Activated CD4-positive, alpha-beta T cell treated with anti-CD3 and anti-CD28 coated beads, Interleukin-2, amount 10 ng/mL, durations not matched to agents 7 days and 5 days (primary cell): ENCODE data around the gene SLFN13. TPM values are rescaled to one million over a fixed set of nuclear protein-coding genes. Genes with fewer than 3 reads are reported as not detected.
"Not testable (repeated sequence)": the region's sequence is repeated elsewhere in the genome, so short reads cannot be mapped to it uniquely, and the experiment has no call there.

Source experiments
- CTCF ChIA-PET: fragments of 350-600 bp; sonication (Branson Sonifier 250); formaldehyde crosslinking; loops from one replicate; lab custom pipeline; 2021; ENCODE audit warnings: antibody characterized with exemption; lab: Charles Lee
- POLR2A ChIA-PET: fragments of 350-600 bp; sonication (Branson Sonifier 250); formaldehyde crosslinking; loops from one replicate; lab custom pipeline; 2021; ENCODE audit warnings: antibody characterized with exemption; lab: Charles Lee
- DNase-seq: peaks from one replicate; pipeline ENCODE4 v3.0.0-alpha.2; 2020
- H3K27ac Mint-ChIP-seq: one replicate; pipeline ENCODE4 v1.8.0; 2021; ENCODE audit warnings: mild to moderate bottlenecking, moderate library complexity, mixed read lengths
- H3K27me3 Mint-ChIP-seq: one replicate; pipeline ENCODE4 v1.8.0; 2021; ENCODE audit warnings: mixed read lengths
- H3K36me3 Mint-ChIP-seq: one replicate; pipeline ENCODE4 v1.8.0; 2021; ENCODE audit warnings: low read depth, mixed read lengths
- H3K4me1 Mint-ChIP-seq: one replicate; pipeline ENCODE4 v1.8.0; 2021; ENCODE audit warnings: mixed read lengths
- H3K4me3 Mint-ChIP-seq: one replicate; pipeline ENCODE4 v1.8.0; 2021; ENCODE audit warnings: mild to moderate bottlenecking, moderate library complexity, mixed read lengths
- H3K9me3 Mint-ChIP-seq: one replicate; pipeline ENCODE4 v1.8.0; 2021; ENCODE audit warnings: mixed read lengths
- total RNA-seq, 2 experiments: library from RNA; stranded (reverse); gene quantifications; one replicate each; pipeline ENCODE4 v1.2.3, GENCODE V29; 2021

SLFN13 gene
- total RNA-seq, 2 experiments from 2014 or later: 50.4 to 53.6 TPM

DNA sequence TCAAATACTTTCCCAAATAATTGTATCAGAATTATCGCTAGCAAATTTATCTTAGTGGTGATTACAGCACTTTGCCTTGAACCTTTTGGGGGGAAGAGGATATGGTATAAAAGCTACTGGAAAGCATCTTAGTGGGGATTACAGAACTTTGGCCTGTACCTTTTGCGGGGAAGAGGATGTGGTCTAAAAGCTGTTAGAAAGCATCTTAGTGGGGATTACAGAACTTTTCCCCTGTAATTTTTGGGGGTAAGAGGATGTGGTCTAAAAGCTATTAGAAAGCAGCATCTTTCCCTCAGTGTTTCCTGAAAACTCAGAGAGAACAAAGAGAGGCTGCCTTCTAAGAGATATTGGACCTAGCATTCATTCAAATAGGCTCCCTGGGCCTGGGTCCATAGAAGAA, 20.3 kb downstream of the SLFN13 start:
- Mint-ChIP-seq H3K36me3 (peaks cover 50% of the 10 kb centered on the region), H3K9me3 (peaks cover 4% of the 10 kb centered on the region), H3K4me3 (no peak overlapping the region), H3K27ac (no peak overlapping the region), H3K4me1 (peaks cover 53% of the 10 kb centered on the region), H3K27me3 (no peaks in the 10 kb centered on the region)
- no peak for DNase-seq
- ChIA-PET CTCF (interaction anchor here (0.9 kb wide), 1 partner anchor 46 kb away, joined by 3 read pairs; no protein-coding TSS in a partner anchor), POLR2A (no interaction called here)

DNA sequence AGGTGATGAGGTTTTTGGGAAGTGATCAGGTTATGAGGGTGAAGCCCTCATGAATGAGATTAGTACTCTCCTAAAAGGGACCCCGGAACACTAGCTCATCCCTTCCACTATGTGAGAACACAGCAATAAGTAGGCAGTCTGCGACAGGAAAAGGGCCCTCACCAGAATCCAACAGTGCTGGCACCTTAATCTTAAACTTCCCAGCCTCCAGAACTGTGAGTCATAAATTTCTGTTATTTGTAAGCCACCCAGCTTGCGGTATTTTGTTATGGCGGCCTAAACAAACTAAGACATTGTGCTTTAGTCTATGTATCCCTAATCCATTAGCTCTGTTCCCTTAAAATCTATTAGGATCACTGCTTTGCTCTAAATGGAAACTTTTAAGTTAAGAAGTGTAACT, 24.8 kb downstream of the SLFN13 start:
- no peak overlapping the region for H3K4me3 Mint-ChIP-seq
- no peaks in the 10 kb centered on the region for H3K27me3 Mint-ChIP-seq
- H3K27ac Mint-ChIP-seq: no peak overlapping the region
- ChIA-PET POLR2A (no interaction called here), CTCF (interaction anchor here (0.9 kb wide), 1 partner anchor 30 kb away, joined by 3 read pairs; no protein-coding TSS in a partner anchor)
- H3K36me3 Mint-ChIP-seq: peaks cover 43% of the 10 kb centered on the region
- no peak for DNase-seq
- peaks cover 4% of the 10 kb centered on the region for H3K9me3 Mint-ChIP-seq
- peaks cover 12% of the 10 kb centered on the region for H3K4me1 Mint-ChIP-seq

DNA sequence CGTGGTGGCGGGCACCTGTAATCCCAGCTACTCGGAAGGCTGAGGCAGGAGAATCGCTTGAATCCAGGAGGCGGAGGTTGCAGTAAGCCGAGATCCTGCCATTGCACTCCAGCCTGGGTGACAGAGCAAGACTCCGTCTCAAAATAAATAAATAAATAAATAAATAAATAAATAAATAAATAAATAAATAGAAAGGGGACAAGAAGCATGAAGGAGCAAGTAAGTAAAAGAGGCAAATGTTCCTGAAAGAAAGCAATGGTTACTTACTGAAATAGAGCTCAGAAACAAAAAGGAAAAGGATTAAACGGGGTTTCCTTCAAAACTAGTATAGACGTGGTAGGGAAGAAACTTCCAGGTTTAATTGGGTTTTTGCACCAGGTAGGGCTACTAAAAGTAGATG, 27.5 kb downstream of the SLFN13 start:
- POLR2A ChIA-PET, H3K9me3 Mint-ChIP-seq, H3K4me1 Mint-ChIP-seq, H3K27ac Mint-ChIP-seq, CTCF ChIA-PET, DNase-seq, H3K27me3 Mint-ChIP-seq, H3K4me3 Mint-ChIP-seq: not testable (repeated sequence)
- peaks cover 40% of the 10 kb centered on the region for H3K36me3 Mint-ChIP-seq

DNA sequence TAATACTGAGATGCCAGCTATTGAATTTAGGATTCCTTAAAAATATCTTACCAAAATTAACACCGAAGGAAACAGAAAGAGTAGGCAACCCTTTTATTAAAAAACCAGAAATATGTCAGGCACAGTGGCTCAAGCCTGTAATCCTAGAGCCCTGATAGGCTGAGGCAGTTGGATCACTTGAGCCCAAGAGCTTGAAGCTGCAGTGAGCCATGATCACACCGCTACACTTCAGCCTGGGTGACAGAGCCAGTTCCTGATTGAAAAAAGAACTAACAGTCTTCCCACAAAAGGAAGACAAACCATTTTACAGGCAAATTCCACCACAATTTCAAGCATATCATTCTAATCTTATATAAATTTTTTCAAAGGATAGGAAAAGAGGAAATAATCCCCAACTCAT, 31.9 kb downstream of the SLFN13 start:
- peaks cover 15% of the 10 kb centered on the region for H3K4me1 Mint-ChIP-seq
- H3K4me3 Mint-ChIP-seq: no peak overlapping the region
- no peaks in the 10 kb centered on the region for H3K27me3 Mint-ChIP-seq
- ChIA-PET POLR2A (no interaction called here), CTCF (no interaction called here)
- DNase-seq: no peak
- peaks cover 58% of the 10 kb centered on the region for H3K36me3 Mint-ChIP-seq
- H3K27ac Mint-ChIP-seq: no peak overlapping the region
- H3K9me3 Mint-ChIP-seq: peaks cover 15% of the 10 kb centered on the region

DNA sequence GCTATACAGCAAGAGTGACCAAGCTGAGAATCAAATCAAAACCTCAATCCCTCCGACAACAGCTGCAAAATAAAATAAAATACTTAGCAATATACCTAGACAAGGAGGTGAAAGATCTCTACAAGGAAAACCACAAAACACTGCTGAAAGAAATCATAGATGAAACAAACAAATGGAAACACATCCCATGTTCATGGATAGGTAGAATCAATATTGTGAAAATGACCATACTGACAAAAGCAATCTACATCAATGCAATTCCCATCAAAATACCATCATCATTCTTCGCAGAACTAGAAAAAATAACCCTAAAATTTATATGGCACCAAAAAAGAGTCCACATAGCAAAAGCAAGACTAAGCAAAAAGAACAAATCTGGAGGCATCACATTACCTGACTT, 33.9 kb downstream of the SLFN13 start:
- H3K36me3 Mint-ChIP-seq: peaks cover 67% of the 10 kb centered on the region

DNA sequence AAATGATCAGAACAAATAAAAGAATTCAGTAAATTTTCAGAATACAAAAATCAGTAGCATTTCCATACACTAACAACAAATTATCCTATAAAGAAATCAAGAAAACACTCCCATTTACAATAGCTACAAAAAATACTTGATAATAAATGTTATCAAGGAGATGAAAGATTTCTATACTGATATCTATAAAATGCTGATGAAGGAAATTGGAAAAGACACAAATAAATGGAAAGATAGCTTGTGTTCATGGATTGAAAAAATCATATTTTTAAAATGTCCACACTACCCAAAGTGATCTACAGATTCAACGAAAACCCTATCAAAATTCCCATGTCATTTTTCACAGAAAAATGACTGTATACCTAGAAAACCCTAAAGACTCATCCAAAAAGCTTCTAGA, 34.3 kb downstream of the SLFN13 start:
- Mint-ChIP-seq H3K4me1 (peaks cover 15% of the 10 kb centered on the region), H3K27me3 (no peaks in the 10 kb centered on the region), H3K4me3 (no peak overlapping the region), H3K36me3 (peaks cover 67% of the 10 kb centered on the region), H3K27ac (no peak overlapping the region), H3K9me3 (peaks cover 15% of the 10 kb centered on the region)
- DNase-seq: no peak
- ChIA-PET POLR2A (no interaction called here), CTCF (no interaction called here)

More for the DNA sequence above, 33.9 kb downstream of the SLFN13 start:
- H3K4me3 Mint-ChIP-seq, POLR2A ChIA-PET, DNase-seq, H3K27ac Mint-ChIP-seq, CTCF ChIA-PET, H3K27me3 Mint-ChIP-seq: not testable (repeated sequence)
- Mint-ChIP-seq H3K4me1 (peaks cover 15% of the 10 kb centered on the region), H3K9me3 (peaks cover 15% of the 10 kb centered on the region)

DNA sequence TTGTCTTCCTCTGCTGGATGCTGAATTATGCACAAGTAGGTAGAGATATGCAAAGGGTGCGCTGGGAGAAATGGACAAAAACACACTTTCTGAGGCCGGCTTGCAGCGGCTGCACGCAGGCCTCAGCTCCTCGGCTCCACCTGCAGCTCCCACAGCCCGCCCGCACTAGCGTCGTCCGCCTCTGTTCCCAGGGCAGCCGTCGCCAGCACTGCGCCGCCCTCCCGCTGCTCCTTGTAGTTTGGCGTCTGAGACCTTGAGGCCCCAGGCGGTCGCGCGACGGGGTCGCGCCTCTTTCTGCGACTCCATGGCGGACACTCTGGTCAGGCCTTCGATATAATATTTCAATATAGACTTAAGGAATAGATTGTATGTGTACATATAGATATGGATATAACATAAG, 41.0 kb downstream of the SLFN13 start:
- H3K36me3 Mint-ChIP-seq: peaks cover 37% of the 10 kb centered on the region
- H3K27ac Mint-ChIP-seq: no peak overlapping the region
- ChIA-PET CTCF (no interaction called here), POLR2A (no interaction called here)
- H3K27me3 Mint-ChIP-seq: no peaks in the 10 kb centered on the region
- H3K4me3 Mint-ChIP-seq: no peak overlapping the region
- DNase-seq: no peak
- H3K9me3 Mint-ChIP-seq: no peaks in the 10 kb centered on the region
- peaks cover 9% of the 10 kb centered on the region for H3K4me1 Mint-ChIP-seq

DNA sequence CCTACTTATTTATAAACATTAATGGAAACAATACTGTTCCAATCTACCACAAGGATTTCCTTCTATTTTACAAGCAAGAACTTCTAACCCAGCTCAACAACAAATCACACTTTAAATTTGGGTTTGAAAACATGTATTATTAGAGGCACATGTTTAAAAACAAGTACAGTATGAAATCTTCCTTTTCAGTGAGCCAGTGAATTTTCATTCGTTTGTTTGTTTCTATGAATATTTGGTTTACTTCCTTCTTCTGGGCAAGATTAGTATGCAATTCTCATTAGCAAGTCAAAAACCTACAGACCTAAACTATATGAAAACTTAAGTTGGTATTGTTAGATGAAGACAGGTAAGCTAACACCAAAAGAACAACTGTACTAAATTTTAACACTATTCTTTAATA, 42.0 kb downstream of the SLFN13 start:
- ChIA-PET POLR2A (no interaction called here), CTCF (interaction anchor here (0.6 kb wide), 1 partner anchor 23 kb away, joined by 3 read pairs; no protein-coding TSS in a partner anchor)
- Mint-ChIP-seq H3K36me3 (peaks cover 32% of the 10 kb centered on the region), H3K27me3 (no peaks in the 10 kb centered on the region), H3K4me1 (peaks cover 9% of the 10 kb centered on the region), H3K27ac (no peak overlapping the region), H3K4me3 (no peak overlapping the region), H3K9me3 (no peaks in the 10 kb centered on the region)
- DNase-seq: no peak

DNA sequence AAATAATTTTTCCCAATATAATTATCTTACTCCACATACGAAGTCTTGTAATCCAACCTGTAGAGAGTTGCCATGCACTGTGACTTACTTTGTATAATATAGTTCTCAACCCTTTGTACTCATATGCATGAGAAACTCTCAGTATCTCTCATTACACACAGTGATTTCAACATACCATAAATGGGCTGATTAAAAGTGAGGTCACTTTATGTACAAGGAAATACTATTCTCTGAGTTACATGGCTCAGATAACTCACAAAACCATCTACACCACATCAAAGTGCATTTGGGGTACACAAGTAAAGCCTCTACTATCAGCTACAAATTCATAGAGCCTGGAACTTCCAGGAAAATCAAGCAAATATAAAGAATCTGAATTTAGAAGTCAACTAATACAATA, 44.2 kb downstream of the SLFN13 start:
- H3K4me3 Mint-ChIP-seq: no peak overlapping the region
- H3K27ac Mint-ChIP-seq: no peak overlapping the region
- ChIA-PET POLR2A (no interaction called here), CTCF (interaction anchor here (0.9 kb wide), 1 partner anchor 18 kb away, joined by 3 read pairs; no protein-coding TSS in a partner anchor)
- no peaks in the 10 kb centered on the region for H3K9me3 Mint-ChIP-seq
- peaks cover 15% of the 10 kb centered on the region for H3K36me3 Mint-ChIP-seq
- no peaks in the 10 kb centered on the region for H3K27me3 Mint-ChIP-seq
- peaks cover 9% of the 10 kb centered on the region for H3K4me1 Mint-ChIP-seq
- no peak for DNase-seq

DNA sequence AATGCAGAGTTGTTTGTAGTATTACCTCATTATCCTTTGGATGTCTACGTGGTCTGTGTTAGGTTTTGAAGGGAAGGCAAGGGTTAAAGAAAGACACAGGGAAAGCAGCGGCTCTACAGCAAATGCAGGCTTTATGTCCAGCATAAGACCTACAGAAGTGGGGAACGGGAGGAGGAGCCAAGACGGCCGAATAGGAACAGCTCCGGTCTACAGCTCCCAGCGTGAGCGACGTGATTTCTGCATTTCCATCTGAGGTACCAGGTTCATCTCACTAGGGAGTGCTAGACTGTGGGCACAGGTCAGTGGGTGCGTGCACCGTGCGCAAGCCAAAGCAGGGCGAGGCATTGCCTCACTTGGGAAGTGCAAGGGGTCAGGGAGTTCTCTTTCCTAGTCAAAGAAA, 54.8 kb downstream of the SLFN13 start:
- H3K4me3 Mint-ChIP-seq, DNase-seq, H3K36me3 Mint-ChIP-seq, POLR2A ChIA-PET, H3K9me3 Mint-ChIP-seq, H3K27ac Mint-ChIP-seq, H3K4me1 Mint-ChIP-seq: not testable (repeated sequence)
- CTCF ChIA-PET: interaction anchor here (1.0 kb wide), 1 partner anchor 30 kb away, joined by 3 read pairs; no protein-coding TSS in a partner anchor
- peaks cover 12% of the 10 kb centered on the region for H3K27me3 Mint-ChIP-seq

DNA sequence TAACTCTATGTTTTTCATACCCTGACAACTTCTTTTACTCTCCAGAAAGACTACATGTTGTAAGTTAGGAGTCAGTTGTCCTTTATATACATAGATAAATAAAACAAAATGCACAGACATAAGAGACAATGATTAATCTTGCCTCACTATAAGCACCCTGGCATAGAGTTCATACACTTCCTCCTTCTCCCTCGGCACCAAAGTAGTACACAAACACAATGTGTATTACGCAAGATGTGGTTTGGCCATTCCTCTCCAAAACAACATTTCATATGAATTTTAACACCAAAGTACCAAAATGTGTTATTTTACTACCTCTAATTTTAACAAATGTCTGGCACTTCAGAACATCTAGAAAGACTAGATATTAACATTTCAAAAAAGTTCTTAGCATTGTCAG, 57.9 kb downstream of the SLFN13 start:
- Mint-ChIP-seq H3K9me3 (peaks cover 8% of the 10 kb centered on the region), H3K27me3 (peaks cover 12% of the 10 kb centered on the region), H3K36me3 (peaks cover 1% of the 10 kb centered on the region), H3K4me1 (peaks cover 2% of the 10 kb centered on the region), H3K4me3 (no peak overlapping the region), H3K27ac (no peak overlapping the region)
- no peak for DNase-seq
- ChIA-PET CTCF (no interaction called here), POLR2A (no interaction called here)

DNA sequence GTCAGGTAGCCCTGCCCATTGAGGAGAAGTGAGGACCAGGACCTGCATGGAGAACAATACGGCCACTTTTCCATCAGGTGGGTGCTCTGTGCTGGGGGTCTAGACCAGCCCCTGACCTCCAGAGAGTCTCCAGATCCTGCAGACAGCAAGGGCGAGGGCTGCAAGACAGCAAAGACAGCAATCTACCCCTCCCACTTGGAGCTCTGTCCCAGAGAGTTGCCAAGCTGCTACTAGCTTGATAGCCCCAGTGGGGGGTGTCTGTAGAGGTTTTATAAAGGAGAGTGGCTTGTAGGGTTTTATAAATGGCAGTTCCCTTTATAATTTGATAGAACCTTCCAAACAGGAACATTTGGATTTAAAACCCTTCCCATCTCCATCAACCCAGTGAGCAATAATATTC, 58.4 kb downstream of the SLFN13 start:
- no peak overlapping the region for H3K27ac Mint-ChIP-seq
- H3K9me3 Mint-ChIP-seq: peaks cover 10% of the 10 kb centered on the region
- H3K4me1 Mint-ChIP-seq: peaks cover 2% of the 10 kb centered on the region
- H3K4me3 Mint-ChIP-seq: no peak overlapping the region
- POLR2A ChIA-PET: no interaction called here
- DNase-seq: no peak
- H3K27me3 Mint-ChIP-seq: peaks cover 11% of the 10 kb centered on the region
- peaks cover 1% of the 10 kb centered on the region for H3K36me3 Mint-ChIP-seq
- CTCF ChIA-PET: no interaction called here

DNA sequence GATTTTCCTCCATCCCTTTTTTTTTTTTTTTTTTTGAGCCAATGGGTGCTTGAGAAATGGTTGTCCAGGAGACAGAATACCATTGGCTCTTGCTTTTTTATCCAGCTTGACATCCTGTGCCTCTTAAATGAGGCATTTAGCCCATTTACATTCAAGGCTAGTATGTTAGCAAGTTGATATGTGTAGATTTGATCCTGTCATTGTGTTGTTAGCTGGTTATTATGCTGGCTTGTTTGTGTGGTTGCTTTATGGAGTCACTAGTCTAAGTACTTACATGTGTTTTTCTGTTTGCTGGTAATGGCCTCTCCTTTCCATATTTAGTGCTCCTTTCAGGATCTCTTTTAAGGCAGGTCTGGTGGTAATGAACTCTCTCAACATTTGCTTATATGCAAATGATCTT, 61.1 kb downstream of the SLFN13 start:
- Mint-ChIP-seq H3K27ac (no peak overlapping the region), H3K36me3 (peaks cover 7% of the 10 kb centered on the region), H3K27me3 (peaks cover 11% of the 10 kb centered on the region), H3K9me3 (peaks cover 11% of the 10 kb centered on the region), H3K4me1 (peaks cover 4% of the 10 kb centered on the region), H3K4me3 (no peak overlapping the region)
- ChIA-PET POLR2A (interaction anchor here (0.5 kb wide), 1 partner anchor 653 kb away, joined by 3 read pairs; no protein-coding TSS in a partner anchor), CTCF (no interaction called here)
- no peak for DNase-seq
